Spinal cord (tissue), 10 donors: ENCODE data around the gene COL24A1. TPM values are rescaled to one million over a fixed set of nuclear protein-coding genes. Genes with fewer than 3 reads are reported as not detected.
"Not testable (repeated sequence)": the region's sequence is repeated elsewhere in the genome, so short reads cannot be mapped to it uniquely, and the experiment has no call there.

ENCODE experiments used
- DNase-seq, 6 donors: peaks; one replicate each; pipeline versions ENCODE4 v3.0.0 to v3.0.0-alpha.2; 2013 to 2015; ENCODE audit warnings: low spot score in 6 of 6, low read depth in 4 of 6
- H3K27ac ChIP-seq: one replicate; pipeline ENCODE4 v1.5.1; 2013; ENCODE audit warnings: low read depth, low read length, control low read depth
- H3K27me3 ChIP-seq: one replicate; pipeline ENCODE4 v1.6.1; 2013; ENCODE audit warnings: low read length; ENCODE audit not compliant: control insufficient read depth, insufficient read depth
- H3K36me3 ChIP-seq: one replicate; pipeline ENCODE4 v1.6.1; 2013; ENCODE audit warnings: low read length; ENCODE audit not compliant: control insufficient read depth, insufficient read depth
- H3K4me1 ChIP-seq: one replicate; pipeline ENCODE4 v1.6.1; 2013; ENCODE audit warnings: low read length; ENCODE audit not compliant: control insufficient read depth, insufficient read depth
- H3K4me3 ChIP-seq: one replicate; pipeline ENCODE4 v1.5.1; 2013; ENCODE audit warnings: low read depth, low read length, control low read depth
- H3K9me3 ChIP-seq: one replicate; pipeline ENCODE4 v1.6.1; 2013; ENCODE audit warnings: low read length; ENCODE audit not compliant: control insufficient read depth, insufficient read depth
- WGBS: methylation state at CpG from one replicate; pipeline ENCODE4 v1.1.5; 2013; ENCODE audit warnings: missing lambda C conversion rate; ENCODE audit not compliant: insufficient coverage; 5-methylcytosine and 5-hydroxymethylcytosine counted together
- polyA plus RNA-seq, 2 donors: library from polyadenylated mRNA; unstranded; fragments of 120-200 nt; gene quantifications; one replicate each; pipeline ENCODE4 v1.2.1, GENCODE V29; 2013; ENCODE audit not compliant: insufficient read length in 2 of 2
- total RNA-seq, 2 donors: library from RNA; depleted of rRNA in 1 of 2; stranded (reverse); fragments of 120-200 nt in 1 of 2; fragments of >200 nt in 1 of 2; gene quantifications; one replicate each; pipeline versions ENCODE4 v1.2.3 to v1.2.4, GENCODE V29; 2013 to 2014
- donor health status: healthy.

COL24A1 gene
- total and polyA plus RNA-seq, 4 donors, result 1.2 to 1.8 (median 1.5) TPM

- H3K4me1 ChIP-seq, result no peaks in the 10 kb centered on the region
These were observed 19.1 kb downstream of the COL24A1 start for GRCh38 chr1:86137436-86137835.

GRCh38 chr1:86119214-86119764 is 37.3 kb downstream of the COL24A1 start:
- Histone ChIP-seq H3K27me3 (no peaks in the 10 kb centered on the region), H3K27ac (no peak overlapping the region), H3K36me3 (no peaks in the 10 kb centered on the region), H3K4me1 (no peaks in the 10 kb centered on the region), H3K9me3 (peaks cover 3% of the 10 kb centered on the region), H3K4me3 (no peak overlapping the region)
- DNase-seq, result no peak
- WGBS, result no CpG with 5 or more reads among the region's 3 CpGs

More at GRCh38 chr1:86137436-86137835, 19.1 kb downstream of the COL24A1 start:
- no CpG with 5 or more reads among the region's 1 CpG for WGBS
- H3K36me3 ChIP-seq, result no peaks in the 10 kb centered on the region
- no peaks in the 10 kb centered on the region for H3K27me3 ChIP-seq
- H3K9me3 ChIP-seq, result no peaks in the 10 kb centered on the region
- DNase-seq, result no peak
- no peak overlapping the region for H3K27ac ChIP-seq
- no peak overlapping the region for H3K4me3 ChIP-seq

GRCh38 chr1:86114816-86115400 is 41.7 kb downstream of the COL24A1 start:
- Histone ChIP-seq H3K4me1 (no peaks in the 10 kb centered on the region), H3K4me3 (no peak overlapping the region), H3K36me3 (no peaks in the 10 kb centered on the region), H3K9me3 (peaks cover 3% of the 10 kb centered on the region), H3K27ac (no peak overlapping the region), H3K27me3 (no peaks in the 10 kb centered on the region)
- 71% methylated on average over 2 of the region's 4 CpGs for WGBS
- DNase-seq, result peak in 1 of 6 donors; percentile 2

DNA sequence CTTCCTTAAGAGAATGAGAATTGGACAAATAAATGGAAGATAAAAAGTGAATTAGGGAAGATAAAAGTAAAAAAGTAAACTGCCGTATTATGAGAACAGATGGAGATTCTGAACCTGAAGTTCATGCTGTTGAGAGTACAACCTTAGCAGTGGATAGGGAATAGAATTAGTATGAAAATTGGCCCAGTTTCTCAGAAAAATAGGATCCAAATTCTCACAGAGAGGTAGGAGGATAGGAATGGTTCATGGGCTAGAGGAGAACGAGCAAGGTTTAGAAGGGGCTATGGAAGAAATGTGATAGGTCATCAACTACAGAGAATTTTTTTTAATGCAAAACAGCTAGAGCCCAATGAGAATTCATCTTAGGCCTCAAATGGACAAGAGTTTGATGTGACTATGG is 42.3 kb downstream of the COL24A1 start:
- Histone ChIP-seq H3K36me3 (no peaks in the 10 kb centered on the region), H3K27ac (no peak overlapping the region), H3K27me3 (no peaks in the 10 kb centered on the region), H3K4me1 (no peaks in the 10 kb centered on the region), H3K4me3 (no peak overlapping the region), H3K9me3 (no peaks in the 10 kb centered on the region)
- WGBS, result 100% methylated on average over 2 of the region's 2 CpGs
- DNase-seq, result no peak

- H3K9me3 ChIP-seq, DNase-seq, H3K4me1 ChIP-seq, H3K4me3 ChIP-seq, H3K36me3 ChIP-seq, H3K27ac ChIP-seq, H3K27me3 ChIP-seq: not testable (repeated sequence)
- 93% methylated on average over 12 of the region's 12 CpGs for WGBS
These were observed 45.0 kb downstream of the COL24A1 start for GRCh38 chr1:86111590-86111989.

DNA sequence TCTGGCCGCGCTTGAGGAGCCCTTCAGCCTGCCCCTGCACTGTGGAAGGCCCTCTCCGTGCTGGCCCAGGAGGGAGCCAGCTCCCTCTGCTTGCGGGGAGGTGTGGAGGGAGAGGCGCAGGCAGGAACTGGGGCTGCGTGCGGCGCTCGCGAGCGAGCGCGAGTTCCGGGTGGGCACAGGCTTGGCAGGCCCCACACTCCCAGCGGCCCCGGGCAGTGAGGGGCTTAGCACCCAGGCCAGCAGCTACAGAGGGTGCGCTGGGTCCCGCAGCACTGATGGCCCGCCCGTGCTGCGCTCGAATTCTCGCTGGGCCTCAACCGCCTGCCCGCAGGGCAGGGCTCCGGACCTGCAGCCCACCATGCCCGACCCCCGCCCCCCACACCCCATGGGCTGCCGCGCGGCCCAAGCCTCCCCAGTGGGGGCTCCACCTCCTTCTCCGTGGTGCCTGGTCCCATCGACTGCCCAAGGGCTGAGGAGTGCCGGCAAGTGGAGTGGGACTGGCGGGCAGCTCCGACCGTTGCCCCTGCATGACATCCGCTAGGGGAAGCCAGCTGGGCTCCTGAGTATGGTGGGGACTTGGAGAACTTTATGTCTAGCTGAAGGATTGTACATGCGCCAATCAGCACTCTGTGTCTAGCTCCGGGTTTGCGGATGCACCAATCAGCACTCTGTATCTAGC is 46.0 kb downstream of the COL24A1 start:
- 98% methylated on average over 32 of the region's 41 CpGs for WGBS
- no peak overlapping the region for H3K4me3 ChIP-seq
- H3K27me3 ChIP-seq, result no peaks in the 10 kb centered on the region

GRCh38 chr1:86105533-86105866 is 51.1 kb downstream of the COL24A1 start:
- WGBS, result 100% methylated on average over 1 of the region's 2 CpGs
- DNase-seq, result no peak
- Histone ChIP-seq H3K27me3 (no peaks in the 10 kb centered on the region), H3K4me1 (no peaks in the 10 kb centered on the region), H3K9me3 (no peaks in the 10 kb centered on the region), H3K27ac (no peak overlapping the region), H3K4me3 (no peak overlapping the region), H3K36me3 (no peaks in the 10 kb centered on the region)

More for the DNA sequence above, 46.0 kb downstream of the COL24A1 start:
- H3K9me3 ChIP-seq, result no peaks in the 10 kb centered on the region
- H3K27ac ChIP-seq, result no peak overlapping the region
- H3K36me3 ChIP-seq, result no peaks in the 10 kb centered on the region
- no peak for DNase-seq
- H3K4me1 ChIP-seq, result no peaks in the 10 kb centered on the region

DNA sequence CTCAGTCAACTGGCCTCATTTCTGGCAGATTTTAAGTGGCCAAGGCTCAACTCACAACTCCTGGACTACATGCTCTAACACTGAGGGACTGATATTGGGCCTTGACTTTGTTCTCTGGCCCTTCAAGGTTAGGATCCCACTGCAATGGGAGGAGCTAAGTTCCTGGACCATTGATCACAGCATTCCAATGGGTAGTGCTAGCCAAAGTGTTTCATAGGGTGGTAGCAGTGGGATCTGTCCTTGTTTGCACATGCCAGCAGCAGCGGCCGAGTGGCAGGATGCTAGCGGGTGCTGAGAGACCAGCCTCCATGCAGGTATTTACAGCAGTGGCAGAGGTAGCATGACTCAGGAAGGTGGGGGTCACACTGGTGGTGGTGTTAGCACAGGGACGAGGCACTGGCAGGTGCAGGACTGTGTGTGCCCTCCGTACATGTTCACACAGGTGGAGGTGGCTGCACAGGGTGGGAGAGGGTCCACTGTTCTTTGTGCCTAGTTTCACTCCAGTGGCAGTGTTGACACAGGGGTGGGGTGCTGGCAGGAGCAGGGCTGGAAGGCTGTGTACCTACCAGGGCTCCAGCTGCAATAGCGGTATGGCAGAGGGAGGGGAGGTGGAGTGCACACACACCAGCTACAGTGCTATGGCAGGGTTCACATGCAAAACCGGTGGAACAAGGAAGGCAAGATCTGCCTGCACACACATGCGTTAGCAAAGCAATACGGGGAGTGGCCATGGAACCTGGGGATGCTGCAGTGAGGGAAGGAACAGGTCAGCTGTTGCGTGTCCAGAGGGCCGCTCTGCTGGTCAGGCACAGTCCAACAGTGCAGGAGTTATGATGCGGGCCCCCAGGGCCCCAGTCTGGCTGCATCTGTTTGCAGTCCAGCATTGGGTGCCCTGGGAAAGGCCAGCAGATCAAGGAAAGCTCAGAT is 51.7 kb downstream of the COL24A1 start:
- DNase-seq, result no peak
- Histone ChIP-seq H3K9me3 (no peaks in the 10 kb centered on the region), H3K4me3 (no peak overlapping the region), H3K27ac (no peak overlapping the region), H3K36me3 (no peaks in the 10 kb centered on the region), H3K27me3 (no peaks in the 10 kb centered on the region), H3K4me1 (no peaks in the 10 kb centered on the region)
- WGBS, result 94% methylated on average over 12 of the region's 12 CpGs

DNA sequence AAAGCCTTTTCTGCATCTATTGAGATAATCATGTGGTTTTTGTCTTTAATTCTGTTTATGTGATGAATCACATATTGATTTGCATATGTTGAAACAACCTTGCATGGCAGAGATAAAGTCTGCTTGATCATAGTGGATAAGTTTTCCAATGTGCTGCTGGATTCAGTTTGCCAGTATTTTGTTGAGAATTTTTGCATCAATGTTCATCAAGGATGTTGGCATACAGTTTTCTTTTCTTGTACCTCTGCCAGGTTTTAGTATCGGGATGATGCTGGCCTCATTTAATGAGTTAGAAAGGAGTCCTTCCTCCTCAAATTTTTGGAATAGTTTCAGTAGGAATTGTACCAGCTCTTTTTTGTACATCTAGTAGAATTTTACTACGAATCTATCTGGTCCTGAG is 55.0 kb downstream of the COL24A1 start:
- DNase-seq, result peak in 1 of 6 donors; percentile 26
- Histone ChIP-seq H3K9me3 (no peaks in the 10 kb centered on the region), H3K4me1 (no peaks in the 10 kb centered on the region)

More for the DNA sequence above, 55.0 kb downstream of the COL24A1 start:
- WGBS, result no CpG with 5 or more reads among the region's 2 CpGs
- no peaks in the 10 kb centered on the region for H3K27me3 ChIP-seq
- no peak overlapping the region for H3K4me3 ChIP-seq
- H3K27ac ChIP-seq, result no peak overlapping the region
- H3K36me3 ChIP-seq, result no peaks in the 10 kb centered on the region
